Measurements from ENCODE around the gene CSRNP2. TPM values are rescaled to one million over a fixed set of nuclear protein-coding genes. Genes with fewer than 3 reads are reported as not detected.

Gene CSRNP2
- total and polyA plus RNA-seq, 2 of the 13 experiments (the other 11 are each of a cell fraction or from before 2014, with no cell fraction given): 4.8 to 7.3 TPM

GRCh38 chr12:51065530-51065929 lies 17.9 kb downstream of the CSRNP2 start:
- Histone ChIP-seq H3K27me3 (ENCODE audit: control insufficient read depth in 1 of 2, insufficient read depth in 2 of 2, low read length in 2 of 2) (no peaks in the 10 kb centered on the region), H3K79me2 (ENCODE audit: insufficient read depth, low read length) (no peaks in the 10 kb centered on the region), H3K9ac (ENCODE audit: insufficient read depth, low read depth, low read length) (no peak overlapping the region), H3K27ac (ENCODE audit: extremely low read length, insufficient read depth, low read length) (no peak overlapping the region), H3K36me3 (replicated peaks in 1 of 2; ENCODE audit: control insufficient read depth in 1 of 2, insufficient read depth in 2 of 2, low read length in 2 of 2) (peaks cover 6 to 34% of the 10 kb centered on the region in 2 experiments), H2AFZ (ENCODE audit: low read length) (no peak overlapping the region), H3K9me3 (ENCODE audit: low read length) (no peaks in the 10 kb centered on the region), H3K4me3 (replicated peaks in 1 of 3; ENCODE audit: insufficient read depth in 1 of 3, low read depth in 2 of 3, low read length in 3 of 3) (no peak overlapping the region), H3K4me2 (ENCODE audit: low read depth, low read length) (no peak overlapping the region), H3K4me1 (ENCODE audit: insufficient read depth, low read length) (peaks cover 48% of the 10 kb centered on the region), H4K20me1 (ENCODE audit: insufficient read depth, low read length) (no peaks in the 10 kb centered on the region)
- intact Hi-C loops (cut with micrococcal nuclease; ENCODE audit: unreplicated experiment) (no loop called here), in situ Hi-C loops (cut with HindIII; ENCODE audit: extremely low pct_ligation_motif_present, low pct_unique_long_range_greater_than_20kb) (no loop called here)
- no peak for FAIRE-seq
- 99% methylated on average over 5 of the region's 5 CpGs for WGBS (ENCODE audit: low lambda C conversion rate)
- peak; percentile 31; the same call in 1 of the 3 replicates for ATAC-seq
- ChIA-PET CTCF (ENCODE audit: low intra/inter-chr PET ratio, low total read pairs) (no interaction called here), POLR2A (interaction anchor here (2.6 kb wide), 1 partner anchor 18 kb away, joined by 18 read pairs; the partner anchor contains the start of gene CSRNP2)
- DNase-seq (ENCODE audit: low spot score): peak; percentile 20
- TF ChIP-seq ZNF558 (CRISPR knock-in tag; IDR thresholded peaks at IDR 0.05; ENCODE audit: borderline replicate concordance): no peak
- peak; percentile 75 for TF ChIP-seq ZNF121 (CRISPR knock-in tag; IDR thresholded peaks at IDR 0.05)
- TF ChIP-seq FOSL2 (CRISPR knock-in tag; IDR thresholded peaks at IDR 0.05): peak; percentile 84
- TF ChIP-seq TEAD3 (CRISPR knock-in tag; optimal IDR thresholded peaks at IDR 0.05; ENCODE audit: borderline replicate concordance): peak; percentile 29
- no TSS peak for BruUV-seq (replicated peaks)

- Histone ChIP-seq H3K27me3 (ENCODE audit: control insufficient read depth in 1 of 2, insufficient read depth in 2 of 2, low read length in 2 of 2) (no peaks in the 10 kb centered on the region), H3K36me3 (replicated peaks in 1 of 2; ENCODE audit: control insufficient read depth in 1 of 2, insufficient read depth in 2 of 2, low read length in 2 of 2) (peaks cover 15 to 58% of the 10 kb centered on the region in 2 experiments), H3K9ac (ENCODE audit: insufficient read depth, low read depth, low read length) (no peak overlapping the region), H3K4me3 (replicated peaks in 1 of 3; ENCODE audit: insufficient read depth in 1 of 3, low read depth in 2 of 3, low read length in 3 of 3) (no peak overlapping the region), H2AFZ (ENCODE audit: low read length) (no peak overlapping the region), H3K4me2 (ENCODE audit: low read depth, low read length) (no peak overlapping the region), H3K4me1 (ENCODE audit: insufficient read depth, low read length) (peaks cover 36% of the 10 kb centered on the region), H3K9me3 (ENCODE audit: low read length) (no peaks in the 10 kb centered on the region), H4K20me1 (ENCODE audit: insufficient read depth, low read length) (no peaks in the 10 kb centered on the region), H3K27ac (ENCODE audit: extremely low read length, insufficient read depth, low read length) (no peak overlapping the region), H3K79me2 (ENCODE audit: insufficient read depth, low read length) (no peaks in the 10 kb centered on the region)
- 83% methylated on average over 9 of the region's 9 CpGs for WGBS (ENCODE audit: low lambda C conversion rate)
- TSS peak; percentile 31 for BruUV-seq (replicated peaks)
- ATAC-seq (peak; percentile 38; the same call in 2 of the 3 replicates), DNase-seq (ENCODE audit: low spot score) (no peak), FAIRE-seq (no peak)
- ChIA-PET POLR2A (interaction anchor here (1.1 to 3.7 kb wide), 2 partner anchors 21 to 36 kb away, joined by 5 to 17 read pairs; partner anchors contain the start of genes CSRNP2 and SLC11A2), CTCF (ENCODE audit: low intra/inter-chr PET ratio, low total read pairs) (no interaction called here)
- in situ Hi-C loops (cut with HindIII; ENCODE audit: extremely low pct_ligation_motif_present, low pct_unique_long_range_greater_than_20kb): no loop called here
- intact Hi-C loops (cut with micrococcal nuclease; ENCODE audit: unreplicated experiment): no loop called here
- TF ChIP-seq JUNB (CRISPR knock-in tag; IDR thresholded peaks at IDR 0.05; ENCODE audit: borderline replicate concordance): no peak
- no peak for TF ChIP-seq ZNF839 (CRISPR knock-in tag; IDR thresholded peaks at IDR 0.05; ENCODE audit: borderline replicate concordance)
- TF ChIP-seq ELF1 (CRISPR knock-in tag; IDR thresholded peaks at IDR 0.05): no peak
- no peak for TF ChIP-seq ZNF318 (CRISPR knock-in tag; IDR thresholded peaks at IDR 0.05)
Observed at GRCh38 chr12:51062631-51063397, 20.6 kb downstream of the CSRNP2 start.

All from HepG2 (cell line).